ENCODE data around the gene CEP164.

The CEP164 gene

GRCh38 chr11:117313828-117314768 lies 13.6 kb upstream of the CEP164 start:
- TF ChIP-seq CTCF (IDR thresholded peaks at IDR 0.05; ENCODE audit: extremely low read depth, insufficient read depth, missing control alignments): no peak
- no peak for DNase-seq (ENCODE audit: low spot score)
- in situ Hi-C loops (cut with MboI; ENCODE audit: low pct_unique_long_range_greater_than_20kb, low sequenced_read_pairs, unreplicated experiment): no loop called here

GRCh38 chr11:117314840-117315239 lies 12.8 kb upstream of the CEP164 start:
- no peak for DNase-seq (ENCODE audit: low spot score)
- in situ Hi-C loops (cut with MboI; ENCODE audit: low pct_unique_long_range_greater_than_20kb, low sequenced_read_pairs, unreplicated experiment): no loop called here
- no peak for TF ChIP-seq CTCF (IDR thresholded peaks at IDR 0.05; ENCODE audit: extremely low read depth, insufficient read depth, missing control alignments)

- in situ Hi-C loops (cut with MboI; ENCODE audit: low pct_unique_long_range_greater_than_20kb, low sequenced_read_pairs, unreplicated experiment): no loop called here
Measured at GRCh38 chr11:117315285-117316196, 12.1 kb upstream of the CEP164 start.

GRCh38 chr11:117316197-117316961 lies 11.3 kb upstream of the CEP164 start, which contains the start of gene BACE1:
BACE1 (minus strand) TSS chr11:117316256; CDS start chr11:117315795, 461 bp downstream.
- in situ Hi-C loops (cut with MboI; ENCODE audit: low pct_unique_long_range_greater_than_20kb, low sequenced_read_pairs, unreplicated experiment): no loop called here

More at GRCh38 chr11:117315285-117316196, 12.1 kb upstream of the CEP164 start:
- DNase-seq (ENCODE audit: low spot score): peak; percentile 62
- no peak for TF ChIP-seq CTCF (IDR thresholded peaks at IDR 0.05; ENCODE audit: extremely low read depth, insufficient read depth, missing control alignments)

GRCh38 chr11:117318738-117319137 lies 8.9 kb upstream of the CEP164 start:
- DNase-seq (ENCODE audit: low spot score): no peak
- in situ Hi-C loops (cut with MboI; ENCODE audit: low pct_unique_long_range_greater_than_20kb, low sequenced_read_pairs, unreplicated experiment): no loop called here

More at GRCh38 chr11:117316197-117316961, 11.3 kb upstream of the CEP164 start, which contains the start of gene BACE1:
- no peak for DNase-seq (ENCODE audit: low spot score)
- peak; percentile 12 for TF ChIP-seq CTCF (IDR thresholded peaks at IDR 0.05; ENCODE audit: extremely low read depth, insufficient read depth, missing control alignments)

More at GRCh38 chr11:117318738-117319137, 8.9 kb upstream of the CEP164 start:
- TF ChIP-seq CTCF (IDR thresholded peaks at IDR 0.05; ENCODE audit: extremely low read depth, insufficient read depth, missing control alignments): no peak

Measured in GM13977 (cell line).